Activated T-cell treated with anti-CD3 and anti-CD28 coated beads, Interleukin-2, amount 50 U/mL, for 48 hours (primary cell): ENCODE results near the gene MTFR1L.
A peak's percentile ranks its signal among the peaks of the same experiment; 100 is the strongest.

Experiments
- DNase-seq, 2 experiments: peaks; one replicate each; pipeline ENCODE4 v3.0.0-alpha.2; 2020

Gene MTFR1L

DNA sequence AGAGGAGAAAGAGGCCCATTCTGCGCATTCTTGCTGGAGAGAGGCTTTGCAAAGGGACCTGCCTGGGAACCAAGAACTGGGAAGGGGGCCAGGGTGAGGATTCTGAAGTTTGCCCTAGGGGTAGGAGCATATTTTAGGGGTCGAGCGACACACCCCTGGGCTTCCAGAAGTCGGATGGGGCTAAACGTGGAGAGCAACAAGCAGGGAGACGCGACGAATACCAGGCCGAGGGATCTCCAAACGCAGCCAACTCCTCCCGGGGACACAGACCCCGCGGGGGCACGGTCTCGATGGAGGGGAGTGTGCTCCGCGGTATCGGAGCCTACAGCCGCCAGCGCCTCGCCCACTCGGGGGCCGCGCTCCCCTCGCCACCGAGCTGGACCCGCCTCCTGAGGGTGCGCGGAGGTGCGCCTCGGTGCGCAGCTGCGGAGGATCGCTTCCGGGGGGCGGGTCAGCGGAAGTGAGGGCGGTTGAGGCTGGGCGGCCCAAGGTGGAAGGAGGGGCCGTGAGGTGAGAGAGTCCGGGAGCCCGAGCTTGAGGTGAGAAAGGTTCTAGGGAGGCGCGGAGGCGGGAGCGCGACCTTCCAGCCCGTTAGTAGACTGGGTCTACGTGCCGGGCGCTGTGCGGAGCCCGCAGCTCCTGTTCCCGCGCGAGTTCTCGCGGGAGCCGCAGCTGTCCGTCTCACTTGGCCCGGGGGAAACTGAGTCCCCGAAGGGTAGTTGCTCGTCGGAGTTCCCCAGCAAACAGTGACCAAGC is at the start of gene MTFR1L:
MTFR1L (plus strand) TSS at position 464 of the 756 bp plus-strand sequence. CDS start 3,151 bp downstream, outside the sequence.
- peak; percentile 94 to 96 for DNase-seq

DNA sequence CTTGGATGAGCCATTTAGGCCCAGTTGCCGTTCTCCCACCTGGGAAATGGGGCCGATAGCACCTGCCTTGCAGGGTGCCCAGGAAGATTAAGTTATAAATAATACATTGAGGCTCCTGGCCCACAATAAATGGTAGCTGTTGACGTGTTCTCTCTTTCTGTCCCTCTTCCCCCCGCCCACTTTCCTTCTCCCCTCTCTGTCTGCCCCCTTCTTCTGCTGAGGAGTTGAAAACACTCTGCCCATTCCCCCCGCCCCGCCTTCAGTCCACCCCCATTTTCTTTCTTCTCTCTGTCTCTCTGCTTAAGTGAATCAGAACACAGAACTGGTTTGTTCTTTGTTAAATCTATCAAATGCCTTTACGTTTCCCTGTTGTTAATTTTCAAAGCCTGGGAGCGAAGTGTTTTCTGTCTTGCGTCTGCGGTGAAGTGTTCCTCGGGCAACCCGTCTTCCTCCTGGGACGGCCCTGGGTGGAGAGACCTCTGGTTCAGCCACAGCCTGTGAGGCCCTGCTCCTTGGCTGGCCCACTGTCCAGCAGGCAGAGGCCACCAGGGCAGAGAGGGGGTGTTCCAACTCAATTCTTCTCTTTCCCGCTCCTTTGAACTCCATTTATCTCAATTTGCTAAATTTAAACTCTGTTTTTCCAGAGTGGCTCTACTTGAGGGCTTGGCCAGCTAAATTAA is 49.1 kb upstream of the MTFR1L start:
- no peak for DNase-seq

DNA sequence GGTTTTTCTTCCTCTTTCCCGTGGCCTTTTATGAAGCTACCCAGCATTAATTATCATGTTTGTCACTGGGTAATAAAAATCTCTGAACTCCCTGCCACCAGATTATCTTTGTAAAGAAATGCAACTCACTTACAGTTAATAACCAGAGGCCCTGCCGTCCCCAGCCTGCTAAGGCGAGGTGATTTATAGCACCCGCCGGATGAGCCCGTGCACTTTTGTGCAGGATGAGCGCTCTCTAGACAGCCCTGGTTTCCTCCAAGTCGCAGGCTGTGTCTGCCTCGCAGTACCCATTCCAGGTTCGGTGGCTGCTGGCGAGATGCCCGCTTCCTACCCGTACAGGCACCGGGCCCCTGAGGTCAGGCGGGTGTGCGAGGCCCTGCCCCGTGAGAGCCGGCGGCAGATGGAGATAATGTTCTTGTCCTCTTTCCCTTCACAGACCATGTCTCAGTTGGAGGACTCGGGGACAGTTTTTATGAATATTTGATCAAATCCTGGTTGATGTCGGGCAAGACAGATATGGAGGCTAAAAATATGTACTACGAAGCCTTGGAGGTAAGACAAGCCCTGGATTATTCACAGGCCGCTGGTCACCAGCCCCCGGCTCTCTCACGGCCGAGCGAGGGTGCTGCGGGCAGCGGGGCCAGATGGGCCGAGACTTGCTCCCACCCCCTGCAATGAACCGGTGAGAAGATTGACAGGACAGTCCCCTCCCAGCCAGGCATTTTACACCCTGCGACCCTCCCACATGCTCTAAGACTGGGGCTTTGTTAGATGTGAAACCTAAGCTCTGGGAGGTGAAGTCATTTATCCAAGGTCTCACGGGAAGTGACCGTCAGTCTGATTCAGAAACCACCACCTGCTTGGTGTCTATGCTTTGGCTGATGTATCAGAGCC is 48.3 kb upstream of the MTFR1L start:
- DNase-seq, result peak; percentile 43 to 55

DNA sequence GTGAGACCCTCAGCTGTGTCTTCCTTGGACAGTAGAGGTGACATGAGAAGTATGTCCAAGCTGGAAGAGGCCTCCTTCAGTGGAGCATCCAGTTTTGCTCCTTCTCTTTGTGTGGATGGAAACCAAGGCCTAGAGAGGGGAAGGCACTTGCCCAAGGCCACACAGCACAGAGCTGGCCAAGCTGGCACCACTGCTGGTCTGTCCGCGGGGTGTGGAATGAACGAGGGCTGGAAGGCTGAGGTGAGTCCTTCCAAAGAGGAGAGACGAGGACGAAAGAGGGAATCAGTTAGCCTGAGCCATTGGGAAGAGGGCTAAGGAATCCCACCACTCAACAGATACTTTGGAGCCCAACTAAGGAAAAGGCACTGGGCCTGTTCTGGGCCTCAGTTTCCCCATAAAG is 47.6 kb upstream of the MTFR1L start:
- no peak for DNase-seq

DNA sequence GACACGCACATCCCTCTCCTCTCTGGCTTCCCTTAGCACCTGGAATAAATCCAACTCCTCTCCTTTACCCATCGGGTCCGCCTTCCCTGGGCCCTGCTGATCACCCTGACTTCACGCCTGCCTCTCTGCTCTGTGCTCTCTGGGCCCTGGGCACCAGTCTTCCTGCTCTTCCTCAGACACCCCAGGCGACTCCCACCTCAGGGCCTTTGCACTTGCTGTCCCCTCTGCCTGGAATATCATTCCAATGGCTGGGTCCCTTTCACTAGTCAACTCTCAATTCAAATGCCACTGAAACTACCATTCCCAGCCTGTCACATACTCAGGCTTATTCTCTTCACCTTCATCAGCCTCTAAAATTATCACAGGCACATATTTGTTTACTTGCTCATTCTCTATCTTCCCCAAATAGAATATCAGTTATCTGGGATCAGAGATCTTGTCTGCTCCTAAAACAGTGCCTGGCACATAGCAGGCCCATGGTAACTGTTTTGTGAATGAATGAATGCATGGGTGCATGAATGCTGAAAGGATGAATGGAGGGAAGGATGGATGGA is 47.0 kb upstream of the MTFR1L start:
- no peak for DNase-seq

DNA sequence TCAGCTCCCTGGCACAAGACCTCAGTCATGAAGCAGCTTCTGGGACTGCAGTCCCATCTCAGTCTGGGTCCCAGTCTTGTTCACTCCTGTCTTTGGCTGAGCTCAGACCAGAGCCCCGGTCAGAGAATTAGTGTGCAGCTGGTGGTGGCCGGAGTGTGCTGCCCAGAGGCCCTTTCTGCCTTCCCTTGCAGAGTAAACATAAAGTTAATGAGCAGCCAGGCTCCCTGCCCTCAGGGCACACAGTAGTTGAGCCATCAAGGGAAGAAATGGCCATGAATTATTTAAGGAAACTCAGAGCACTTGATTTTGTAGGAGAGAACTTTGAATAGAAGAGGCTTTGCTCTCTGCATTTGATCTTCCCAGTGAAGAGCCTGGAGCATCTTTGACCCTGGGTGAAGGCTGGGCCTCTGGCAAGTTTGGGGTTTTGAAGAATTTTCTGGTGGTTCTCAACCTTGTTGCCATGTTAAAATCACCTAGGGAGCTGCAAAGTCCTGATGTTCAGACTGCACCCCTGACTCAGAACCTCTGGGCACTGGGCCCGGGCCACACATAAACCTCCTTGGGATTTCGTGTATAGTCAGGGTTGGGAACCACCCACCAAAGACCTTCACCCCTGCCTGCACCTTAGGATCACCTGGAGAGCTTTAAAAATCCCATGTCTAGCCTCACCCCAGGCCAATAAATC is 46.2 kb upstream of the MTFR1L start:
- DNase-seq, result no peak

DNA sequence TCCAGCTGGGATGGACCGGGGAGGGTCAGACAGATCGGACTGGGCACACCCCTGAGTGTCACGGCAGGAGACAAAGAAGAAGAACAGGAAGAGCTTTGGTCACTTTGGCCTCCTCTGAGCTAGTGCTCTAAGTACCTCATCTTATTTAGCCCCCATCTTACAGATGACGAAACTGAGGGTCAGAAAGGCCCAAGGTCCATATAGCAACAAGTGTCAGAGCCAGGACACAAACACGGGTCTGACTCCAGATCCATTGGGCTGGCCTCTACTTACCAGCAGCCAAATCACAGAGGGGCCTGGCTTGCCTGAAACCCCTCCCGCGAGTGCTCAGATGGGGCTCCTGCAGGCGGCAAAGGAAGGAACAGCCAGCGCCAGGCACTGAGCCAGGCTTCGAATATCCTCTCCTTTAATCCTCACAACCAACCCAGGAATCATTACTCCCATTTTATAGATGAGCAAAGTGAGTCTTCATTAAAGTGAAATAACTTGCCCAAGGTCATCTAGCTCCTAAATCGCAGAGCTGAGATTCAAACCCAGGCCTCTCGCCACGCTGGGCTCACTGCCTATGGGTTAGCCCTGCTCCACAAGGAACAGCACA is 45.4 kb upstream of the MTFR1L start:
- no peak for DNase-seq

DNA sequence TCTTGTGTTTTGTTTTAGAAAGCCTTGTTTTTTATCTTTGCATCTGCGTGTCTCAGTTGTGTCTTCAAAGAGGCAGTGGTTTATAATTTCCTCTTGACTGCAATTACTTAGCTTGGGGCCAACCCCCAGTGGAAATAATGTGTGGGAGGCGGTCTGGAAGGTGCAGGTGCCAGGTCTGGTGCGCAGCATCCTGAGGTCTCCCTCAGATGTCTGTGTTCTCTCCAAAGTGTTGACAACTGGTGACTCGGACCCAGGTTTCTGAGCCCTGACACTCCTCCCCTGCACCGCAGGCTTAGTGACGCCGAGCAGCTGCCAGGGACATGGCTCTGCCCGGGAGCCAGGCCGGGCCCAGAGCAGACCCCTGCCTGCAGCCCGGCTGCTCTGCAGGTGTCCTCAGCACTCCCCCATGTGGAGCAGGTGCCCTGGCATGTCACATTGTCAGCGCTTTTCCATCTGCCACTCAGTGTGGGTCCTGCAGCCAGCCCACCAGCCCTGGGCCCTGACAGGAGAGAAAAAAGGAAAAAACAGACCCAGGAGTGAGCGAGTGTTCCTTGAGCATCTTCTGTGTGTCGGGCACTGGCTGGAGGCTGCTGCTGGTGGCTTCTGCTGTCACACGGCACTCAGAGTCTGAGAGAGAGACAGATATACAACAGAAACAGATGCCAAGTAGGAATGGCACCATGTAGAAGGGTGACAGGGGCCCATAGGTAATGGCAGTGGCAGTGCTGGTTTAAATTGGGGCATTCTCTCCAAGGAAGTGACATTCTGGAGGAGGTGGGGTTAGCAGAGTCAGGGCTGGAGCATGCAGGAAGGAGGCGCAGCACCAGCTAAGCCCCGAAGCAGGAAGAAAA is 44.6 kb upstream of the MTFR1L start:
- DNase-seq, result peak; percentile 80 to 85

DNA sequence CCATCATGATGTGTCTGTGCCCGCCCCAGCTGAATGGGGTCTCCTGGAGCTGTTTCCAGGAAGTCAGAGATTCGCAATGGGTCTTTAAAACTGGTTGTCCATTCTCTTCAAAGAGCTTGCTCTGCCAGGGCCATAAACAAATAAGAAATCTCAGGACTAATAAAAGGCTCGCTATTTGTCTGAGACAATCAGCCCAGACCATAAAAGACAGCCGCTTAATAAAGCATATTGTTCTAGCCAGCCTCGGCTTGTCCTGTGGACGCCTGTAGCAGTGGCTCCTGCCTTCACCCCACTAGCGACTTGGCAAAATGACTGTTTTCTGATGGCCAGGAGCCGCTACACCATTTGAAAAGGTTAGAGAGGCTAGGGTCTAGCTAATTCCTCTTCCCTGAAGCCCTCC is 40.4 kb upstream of the MTFR1L start:
- DNase-seq, result no peak

DNA sequence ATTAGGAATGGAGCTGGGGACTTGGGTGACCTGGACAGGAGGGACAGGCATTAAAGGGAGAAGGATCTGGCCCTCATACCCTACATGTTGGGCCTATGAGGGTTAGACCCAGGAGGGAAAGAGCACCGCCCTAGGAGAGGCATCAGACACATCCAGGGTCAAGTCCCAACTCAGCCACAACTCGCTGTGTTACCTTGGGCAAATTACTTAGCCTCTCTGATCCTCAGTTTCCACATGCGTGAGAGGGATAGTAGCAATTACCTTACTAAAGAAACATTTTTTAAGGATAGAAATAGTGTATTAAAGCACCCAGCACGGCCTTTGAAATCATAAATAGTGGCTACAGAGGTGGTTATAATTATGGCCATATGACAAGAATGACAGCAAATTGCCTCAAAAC is 39.9 kb upstream of the MTFR1L start:
- no peak for DNase-seq

DNA sequence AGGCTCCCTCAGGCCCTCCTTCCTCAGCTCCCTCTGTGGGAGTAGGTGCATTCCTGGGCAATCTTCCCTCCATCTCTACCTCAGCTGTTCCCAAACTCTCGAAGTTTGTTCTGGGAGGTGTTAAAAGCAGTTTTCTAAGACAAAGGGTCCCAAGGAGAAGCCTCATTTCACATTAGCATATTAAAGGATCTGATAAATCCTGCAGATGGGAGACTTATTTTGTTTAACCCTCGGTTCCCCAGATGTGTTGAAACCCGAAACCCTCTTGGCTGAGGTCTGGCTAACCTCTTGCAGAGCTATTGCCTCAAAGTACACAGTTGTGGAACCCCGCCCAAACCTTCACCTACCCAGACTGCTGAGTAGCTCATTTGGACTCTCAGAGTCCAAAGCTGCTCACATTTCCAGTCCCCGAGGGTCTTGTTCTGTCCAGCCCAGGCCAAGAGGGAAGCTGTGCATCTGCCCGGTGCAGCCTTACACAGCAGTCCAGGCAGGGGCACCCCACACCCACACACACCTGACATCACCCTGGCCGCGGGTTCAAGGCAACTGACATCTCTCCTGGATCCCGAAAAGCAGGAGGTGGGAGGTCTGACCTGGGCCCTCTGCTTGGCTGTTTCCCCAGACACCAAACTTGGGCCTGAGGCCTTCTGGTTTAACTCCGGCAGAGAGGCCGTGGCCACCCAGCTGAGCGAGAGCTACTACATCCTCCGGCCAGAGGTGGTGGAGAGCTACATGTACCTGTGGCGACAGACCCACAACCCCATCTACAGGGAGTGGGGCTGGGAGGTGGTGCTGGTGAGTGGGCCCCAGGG is 39.2 kb upstream of the MTFR1L start:
- DNase-seq, result no peak

DNA sequence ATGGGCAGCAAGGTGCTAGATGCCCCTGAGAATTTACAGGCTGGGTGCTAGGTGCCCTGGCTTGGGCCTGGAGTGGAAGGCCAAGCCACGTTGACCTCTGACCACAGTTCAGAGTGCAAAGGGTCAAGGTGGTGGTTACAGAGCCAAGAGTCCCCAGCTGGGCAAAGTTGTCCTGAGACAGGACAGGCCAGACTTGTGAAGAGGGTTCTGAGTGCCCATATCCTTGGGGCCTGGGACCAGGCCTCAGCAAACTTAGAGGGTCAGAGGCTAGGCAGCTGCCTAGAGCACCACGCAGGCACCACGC is 38.7 kb upstream of the MTFR1L start:
- DNase-seq, result no peak

DNA sequence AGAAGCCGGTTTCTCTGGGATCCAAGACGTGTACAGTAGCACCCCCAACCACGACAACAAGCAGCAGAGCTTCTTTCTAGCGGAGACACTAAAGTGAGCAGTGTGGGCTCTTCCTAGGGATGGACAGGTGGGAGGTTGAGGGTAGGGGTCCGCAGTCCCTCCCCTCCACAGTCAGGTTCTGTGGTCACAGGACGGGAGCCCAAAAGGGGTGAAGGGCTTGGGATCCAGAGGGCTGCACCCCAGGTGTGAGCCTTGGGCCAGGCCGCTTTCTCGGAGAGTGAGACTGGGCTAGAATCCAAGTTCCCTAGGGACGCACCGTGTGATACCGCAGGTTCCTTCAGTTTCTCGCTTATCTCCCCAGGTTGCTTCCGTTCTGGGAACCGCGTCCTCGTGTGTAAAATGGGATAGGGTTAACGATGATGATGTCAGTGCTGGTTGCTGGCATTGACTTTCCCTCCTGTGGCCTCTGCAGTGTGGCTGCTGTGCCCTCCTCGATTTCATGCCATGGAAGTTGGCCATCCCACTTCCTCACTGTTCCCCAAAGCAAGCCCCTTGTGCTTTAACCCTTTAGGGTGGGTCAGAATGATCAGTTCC is 37.0 kb upstream of the MTFR1L start:
- no peak for DNase-seq

DNA sequence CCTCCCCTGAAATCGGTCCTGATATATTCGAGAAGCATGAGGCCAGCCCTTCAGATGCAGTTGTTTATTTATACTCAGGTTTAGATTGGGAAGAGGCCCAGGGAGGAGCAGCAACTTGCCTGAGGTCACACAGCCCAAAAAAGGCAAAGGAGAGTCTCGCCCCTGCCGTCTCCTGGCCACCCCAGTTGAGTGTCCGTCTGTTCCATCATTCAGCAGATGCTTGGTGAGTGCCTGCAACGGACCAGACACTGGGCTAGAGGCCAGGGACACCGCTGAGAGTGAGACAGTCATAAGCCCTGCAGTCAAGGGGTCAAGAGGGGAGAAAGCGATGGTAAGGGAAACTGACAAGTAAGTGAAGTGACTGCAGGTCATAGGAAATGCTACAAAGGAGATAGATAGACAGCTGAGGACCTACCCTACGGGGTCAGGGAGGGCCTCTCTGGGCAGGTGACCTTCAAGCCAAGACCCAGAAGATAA is 35.1 kb upstream of the MTFR1L start:
- DNase-seq, result no peak

DNA sequence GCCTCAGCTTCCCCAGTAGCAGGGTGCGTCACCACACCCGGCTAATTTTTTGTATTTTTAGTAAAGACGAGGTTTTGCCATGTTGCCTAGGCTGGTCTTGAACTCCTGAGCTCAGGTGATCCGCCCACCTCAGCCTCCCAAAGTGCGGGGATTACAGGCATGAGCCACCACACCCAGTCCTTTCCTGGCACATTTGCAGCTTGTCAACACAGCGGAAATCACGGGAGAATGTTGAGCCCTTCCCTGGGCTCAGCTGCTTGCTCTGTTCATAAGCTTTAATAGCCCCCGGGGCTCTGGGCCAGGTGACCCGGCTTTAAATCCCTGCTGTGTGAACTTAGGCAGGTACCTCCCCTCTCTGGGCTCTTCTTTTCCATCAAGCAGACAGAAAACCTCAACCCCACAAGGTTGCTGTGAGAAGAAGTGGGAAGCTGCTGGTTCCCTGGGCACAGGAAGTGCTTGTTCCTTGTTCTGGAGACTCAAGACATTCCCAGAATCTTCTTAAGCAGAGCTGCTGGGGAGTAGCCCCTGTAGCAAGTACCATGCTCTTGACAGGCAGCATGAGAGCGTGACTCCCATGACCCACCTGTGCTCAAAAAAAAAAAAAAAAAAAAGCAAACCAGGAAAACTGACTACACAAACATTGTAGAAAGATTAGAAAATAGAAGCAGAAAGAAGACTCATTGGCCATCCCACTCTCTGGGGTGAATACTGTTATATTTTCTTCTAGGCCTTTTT is 34.3 kb upstream of the MTFR1L start:
- DNase-seq, result no peak

DNA sequence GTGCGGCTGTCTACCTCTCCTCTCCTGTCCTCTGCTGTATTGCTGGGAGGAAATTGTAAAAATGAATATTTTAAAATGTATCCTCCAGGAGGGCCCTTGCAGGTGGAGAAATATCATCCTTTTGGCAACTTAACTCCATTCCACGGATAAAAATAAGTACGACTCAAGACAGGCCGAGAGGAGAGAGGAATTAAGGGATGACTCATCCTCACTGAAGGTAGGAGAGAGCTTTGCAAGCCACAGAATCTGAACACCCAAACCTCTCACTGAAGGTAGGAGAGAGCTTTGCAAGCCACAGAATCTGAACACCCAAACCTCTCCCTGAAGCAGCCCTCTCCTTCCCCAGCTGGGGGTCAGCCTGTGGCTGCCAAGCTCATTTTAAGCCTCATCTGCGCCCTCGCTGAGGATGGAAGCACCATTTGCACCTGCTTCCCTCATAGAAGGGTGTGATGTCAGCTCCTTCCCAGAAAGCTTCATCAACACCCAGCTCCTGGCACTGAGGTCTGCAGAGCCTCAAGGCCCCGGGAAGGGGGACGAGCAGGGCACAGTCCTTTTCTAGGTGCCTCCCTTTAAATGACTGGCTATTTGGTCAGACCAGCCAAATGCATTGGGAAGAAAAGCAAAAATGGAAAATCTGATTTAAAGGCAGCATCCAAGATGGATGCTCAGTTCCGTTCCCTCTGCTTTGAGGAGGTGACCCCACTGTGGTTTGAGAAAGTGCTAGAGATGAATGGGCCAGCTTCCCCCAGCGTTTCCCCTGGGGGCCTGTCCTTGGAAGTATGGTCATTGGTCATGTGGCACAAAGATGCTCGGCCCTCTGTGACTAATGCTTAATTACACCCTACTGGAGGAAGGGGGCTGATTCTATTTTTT is 32.6 kb upstream of the MTFR1L start:
- no peak for DNase-seq

DNA sequence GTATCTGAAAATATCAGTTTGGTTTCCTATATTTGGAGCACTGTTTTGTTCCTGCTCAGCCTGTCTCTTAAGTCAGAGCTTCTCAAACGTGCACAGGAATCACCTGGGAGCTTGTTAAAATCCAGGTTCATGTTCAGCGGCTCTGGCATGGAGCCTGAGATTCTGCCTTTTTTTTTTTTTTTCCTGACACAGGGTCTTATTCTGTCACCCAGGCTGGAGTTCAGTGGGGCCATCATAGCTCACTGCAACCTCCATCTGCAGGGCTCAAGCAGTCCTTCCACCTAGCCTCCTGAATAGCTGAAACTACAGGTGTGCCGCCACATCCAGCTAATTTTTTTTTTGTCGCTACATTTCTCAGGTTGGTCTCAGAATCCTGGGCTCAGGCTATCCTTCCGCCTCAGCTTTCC is 32.0 kb upstream of the MTFR1L start:
- no peak for DNase-seq

DNA sequence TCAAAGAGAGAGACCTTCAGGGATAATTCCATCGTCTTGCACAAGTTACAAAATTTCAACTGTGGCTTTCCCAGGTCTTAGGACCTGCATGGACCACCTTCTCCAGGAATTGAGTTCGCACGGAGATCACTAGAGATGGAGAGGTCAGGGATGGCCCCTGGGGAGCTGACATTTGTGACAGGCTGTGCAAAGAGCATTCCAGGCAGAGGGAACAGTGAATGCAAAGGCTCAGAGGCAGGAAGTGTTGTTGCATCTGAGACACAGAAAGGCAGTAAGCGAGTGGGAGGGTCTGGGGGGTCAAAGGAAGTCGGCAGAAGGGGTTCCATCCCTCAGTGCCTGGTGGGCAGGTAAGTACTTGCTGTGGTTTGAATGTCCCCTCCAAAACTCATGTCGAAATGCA is 29.3 kb upstream of the MTFR1L start:
- no peak for DNase-seq
